Gastrocnemius medialis (tissue), 4 donors: ENCODE results near the gene IGFL2.
"Not testable (repeated sequence)": the region's sequence is repeated elsewhere in the genome, so short reads cannot be mapped to it uniquely, and the experiment has no call there.

ENCODE experiments used
- POLR2A ChIP-seq, 2 donors: fragments of 450-650 bp; IDR thresholded peaks; one replicate each; pipeline ENCODE4 v1.6.1; 2017; ENCODE audit warnings: antibody characterized with exemption in 2 of 2, mild to moderate bottlenecking in 2 of 2, moderate library complexity in 2 of 2
- TF ChIP-seq, protein P1 (sequence below), 5 experiments: fragments of 450-650 bp in 3 of 5; fragments of 200-600 bp in 2 of 5; sonication (generic) in 2 of 5; IDR thresholded peaks in 4 of 5; conservative IDR thresholded peaks in 1 of 5; 1 replicate in 4 of 5; 2 replicates in 1 of 5; pipeline ENCODE4 v1.5.1; 2016 to 2019; ENCODE audit warnings: antibody characterized with exemption in 5 of 5, mild to moderate bottlenecking in 3 of 5, moderate library complexity in 3 of 5

DNA sequence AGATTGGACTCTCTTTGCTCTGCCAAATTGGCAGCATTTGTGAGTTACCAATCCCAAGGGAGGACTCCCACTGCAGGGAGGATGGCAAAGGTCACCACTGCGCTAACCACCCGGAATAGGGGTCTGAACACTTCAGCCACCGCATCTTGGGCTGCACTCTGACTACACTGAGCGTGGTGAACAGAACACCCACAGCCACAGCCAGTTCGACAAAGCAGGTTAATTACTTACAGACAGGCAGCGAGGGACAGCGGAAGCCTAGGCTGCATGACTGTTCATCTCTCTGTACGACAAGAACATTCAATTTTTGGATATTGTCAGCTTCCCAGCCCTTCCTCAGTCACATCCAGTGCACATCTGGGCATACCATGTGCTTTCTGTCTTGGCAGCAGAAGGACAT lies 59.8 kb downstream of the IGFL2 start:
- TF ChIP-seq, protein P1, sequence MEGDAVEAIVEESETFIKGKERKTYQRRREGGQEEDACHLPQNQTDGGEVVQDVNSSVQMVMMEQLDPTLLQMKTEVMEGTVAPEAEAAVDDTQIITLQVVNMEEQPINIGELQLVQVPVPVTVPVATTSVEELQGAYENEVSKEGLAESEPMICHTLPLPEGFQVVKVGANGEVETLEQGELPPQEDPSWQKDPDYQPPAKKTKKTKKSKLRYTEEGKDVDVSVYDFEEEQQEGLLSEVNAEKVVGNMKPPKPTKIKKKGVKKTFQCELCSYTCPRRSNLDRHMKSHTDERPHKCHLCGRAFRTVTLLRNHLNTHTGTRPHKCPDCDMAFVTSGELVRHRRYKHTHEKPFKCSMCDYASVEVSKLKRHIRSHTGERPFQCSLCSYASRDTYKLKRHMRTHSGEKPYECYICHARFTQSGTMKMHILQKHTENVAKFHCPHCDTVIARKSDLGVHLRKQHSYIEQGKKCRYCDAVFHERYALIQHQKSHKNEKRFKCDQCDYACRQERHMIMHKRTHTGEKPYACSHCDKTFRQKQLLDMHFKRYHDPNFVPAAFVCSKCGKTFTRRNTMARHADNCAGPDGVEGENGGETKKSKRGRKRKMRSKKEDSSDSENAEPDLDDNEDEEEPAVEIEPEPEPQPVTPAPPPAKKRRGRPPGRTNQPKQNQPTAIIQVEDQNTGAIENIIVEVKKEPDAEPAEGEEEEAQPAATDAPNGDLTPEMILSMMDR (IDR thresholded peaks at IDR 0.05 in 4 of 5, conservative IDR thresholded peaks at IDR 0.05 in 1 of 5), result not testable (repeated sequence)
- TF ChIP-seq POLR2A (IDR thresholded peaks at IDR 0.05), result not testable (repeated sequence)
